ENCODE data around the gene MAP4. TPM values are rescaled to one million over a fixed set of nuclear protein-coding genes. Genes with fewer than 3 reads are reported as not detected.
A peak's percentile ranks its signal among the peaks of the same experiment; 100 is the strongest.

The MAP4 gene
- total and polyA plus RNA-seq, 12 donors, result 141 to 1,345 (median 894) TPM

- H3K4me1 ChIP-seq, result peaks cover 0 to 16% (median 4%) of the 10 kb centered on the region in 9 donors
- intact Hi-C loops (cut with DNase I), result no loop called here
- 66 to 74% methylated on average over 14 of the region's 14 CpGs for WGBS, 2 donors
- TF ChIP-seq CTCF (IDR thresholded peaks at IDR 0.05), result no peak
- DNase-seq (no peak), ATAC-seq (no peak)
- H3K9me3 ChIP-seq, result no peaks in the 10 kb centered on the region
- peaks cover 0 to 100% (median 81%) of the 10 kb centered on the region in 9 donors for H3K36me3 ChIP-seq
- peak overlapping the region in 2 of 10 donors; percentile 30 to 36 for H3K27ac ChIP-seq
- no peak overlapping the region for H3K4me3 ChIP-seq
- H3K27me3 ChIP-seq, result no peaks in the 10 kb centered on the region
Observed at GRCh38 chr3:47850564-47851410, 165.4 kb downstream of the MAP4 start.

GRCh38 chr3:47849699-47850563, 166.3 kb downstream of the MAP4 start:
- TF ChIP-seq CTCF (IDR thresholded peaks at IDR 0.05), result peak in 7 of 9 donors; percentile 20 to 47 (median 35)
- H3K9me3 ChIP-seq, result no peaks in the 10 kb centered on the region
- peak in 3 of 8 donors; percentile 3 to 10 (median 7) for ATAC-seq
- no peak overlapping the region for H3K4me3 ChIP-seq
- no peaks in the 10 kb centered on the region for H3K27me3 ChIP-seq
- 88 to 89% methylated on average over 35 of the region's 35 CpGs for WGBS, 2 donors
- no peak for DNase-seq
- intact Hi-C loops (cut with DNase I), result loop anchor here in 3 of 10 donors (5.0 to 10.0 kb wide), 2 partner anchors 135 to 137 kb away; no protein-coding TSS in a partner anchor
- H3K4me1 ChIP-seq, result peaks cover 0 to 16% (median 4%) of the 10 kb centered on the region in 9 donors
- no peak overlapping the region for H3K27ac ChIP-seq
- H3K36me3 ChIP-seq, result peaks cover 0 to 100% (median 81%) of the 10 kb centered on the region in 9 donors

- Histone ChIP-seq H3K4me1 (peaks cover 0 to 16% (median 4%) of the 10 kb centered on the region in 9 donors), H3K9me3 (no peaks in the 10 kb centered on the region), H3K36me3 (peaks cover 0 to 100% (median 81%) of the 10 kb centered on the region in 9 donors), H3K4me3 (no peak overlapping the region), H3K27me3 (no peaks in the 10 kb centered on the region), H3K27ac (no peak overlapping the region)
- no peak for TF ChIP-seq CTCF (IDR thresholded peaks at IDR 0.05)
- ATAC-seq, result peak in 5 of 8 donors; percentile 2 to 8 (median 5)
- no peak for DNase-seq
- 82 to 84% methylated on average over 14 of the region's 14 CpGs for WGBS, 2 donors
- intact Hi-C loops (cut with DNase I), result loop anchor here in 3 of 10 donors (5.0 to 10.0 kb wide), 2 partner anchors 136 to 138 kb away; no protein-coding TSS in a partner anchor
Observed at GRCh38 chr3:47849186-47849698, 167.0 kb downstream of the MAP4 start.

All from heart right ventricle (tissue), 16 donors.